Effector memory CD4-positive, alpha-beta T cell (primary cell): ENCODE data around the gene MISP.

Experiments used
- DNase-seq, 3 donors: peaks; one replicate each; pipeline ENCODE4 v3.0.0-alpha.2; 2020
- H3K27ac ChIP-seq: 2 replicates; pipeline ENCODE4 v1.7.0; 2013; ENCODE audit warnings: mild to moderate bottlenecking, low read length, moderate library complexity; ENCODE audit not compliant: insufficient read depth, poor library complexity, severe bottlenecking
- H3K27me3 ChIP-seq: replicated peaks from 2 replicates; pipeline ENCODE4 v1.7.0; 2013; ENCODE audit warnings: mild to moderate bottlenecking, low read length; ENCODE audit not compliant: insufficient read depth, control insufficient read depth, poor library complexity, severe bottlenecking
- H3K36me3 ChIP-seq: 2 replicates; pipeline ENCODE4 v1.7.0; 2013; ENCODE audit warnings: mild to moderate bottlenecking, low read length, moderate library complexity; ENCODE audit not compliant: control insufficient read depth, insufficient read depth
- H3K4me1 ChIP-seq: 2 replicates; pipeline ENCODE4 v1.7.0; 2013; ENCODE audit warnings: low read length, mild to moderate bottlenecking; ENCODE audit not compliant: control insufficient read depth, insufficient read depth, poor library complexity, severe bottlenecking
- H3K4me3 ChIP-seq: 2 replicates; pipeline ENCODE4 v1.7.0; 2013; ENCODE audit warnings: low read length, low read depth, mild to moderate bottlenecking; ENCODE audit not compliant: insufficient read depth, poor library complexity, severe bottlenecking
- H3K9me3 ChIP-seq: 2 replicates; pipeline ENCODE4 v1.7.0; 2013; ENCODE audit warnings: mild to moderate bottlenecking, low read length, moderate library complexity; ENCODE audit not compliant: control insufficient read depth

The MISP gene

DNA sequence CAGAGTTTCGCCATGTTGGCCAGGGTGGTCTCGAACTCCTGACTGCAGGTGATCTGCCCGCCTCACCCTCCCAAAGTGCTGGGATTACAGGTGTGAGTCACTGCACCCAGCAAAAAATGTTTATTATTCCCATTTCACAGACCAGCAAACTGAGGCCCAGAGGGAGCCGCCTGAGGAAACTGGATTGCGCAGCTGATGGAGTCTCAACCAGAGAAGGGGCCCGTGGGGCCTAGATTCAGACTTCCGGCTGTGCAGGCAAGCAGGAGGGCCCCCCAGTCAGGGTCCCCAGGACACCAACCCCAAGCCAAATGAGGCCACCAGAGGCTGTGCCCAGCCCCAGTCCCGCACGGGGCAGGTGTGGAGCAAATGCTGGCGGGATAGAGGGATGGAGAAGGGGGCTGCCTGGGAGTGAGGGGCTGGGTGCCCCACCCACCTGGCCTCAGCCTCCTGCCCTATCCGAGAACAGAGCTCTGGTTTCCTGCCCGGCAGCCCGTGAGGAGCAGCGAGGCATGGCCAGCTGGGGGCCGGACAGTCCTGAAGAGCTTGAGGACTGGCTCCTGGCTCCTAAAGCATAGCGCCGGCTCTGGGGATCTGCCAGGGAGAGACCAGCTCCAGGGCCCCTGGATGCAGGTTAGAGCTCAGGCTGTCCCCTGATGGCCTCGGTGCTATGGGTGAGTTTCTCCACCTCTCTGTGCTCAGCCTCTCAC is 22.0 kb downstream of the MISP start:
- no peaks in the 10 kb centered on the region for H3K9me3 ChIP-seq
- no peaks in the 10 kb centered on the region for H3K27me3 ChIP-seq
- no peak for DNase-seq
- H3K36me3 ChIP-seq = no peaks in the 10 kb centered on the region
- H3K27ac ChIP-seq = no peak overlapping the region
- H3K4me1 ChIP-seq = no peaks in the 10 kb centered on the region
- H3K4me3 ChIP-seq = no peak overlapping the region

DNA sequence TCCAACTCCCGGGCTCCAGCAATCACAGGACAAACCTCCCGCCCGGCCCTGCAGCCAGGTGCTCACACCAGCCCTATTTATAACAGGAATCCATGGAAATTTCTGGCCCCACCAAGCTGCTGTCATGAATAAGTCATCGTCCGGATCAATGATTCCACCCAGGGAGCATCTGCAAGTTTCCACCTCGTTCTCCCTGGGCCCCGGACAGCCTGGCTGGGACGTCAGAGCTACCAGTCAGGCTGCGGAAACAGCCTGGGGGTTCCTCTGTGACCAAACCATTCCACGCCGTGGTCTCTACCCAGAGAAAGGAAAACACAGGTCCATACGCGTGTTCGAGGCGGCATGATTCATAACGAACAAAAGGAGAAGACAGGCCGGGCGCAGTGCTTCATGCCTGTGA is 25.6 kb downstream of the MISP start:
- no peak overlapping the region for H3K4me3 ChIP-seq
- no peaks in the 10 kb centered on the region for H3K27me3 ChIP-seq
- no peaks in the 10 kb centered on the region for H3K9me3 ChIP-seq
- no peaks in the 10 kb centered on the region for H3K4me1 ChIP-seq
- DNase-seq = no peak
- H3K27ac ChIP-seq = no peak overlapping the region
- no peaks in the 10 kb centered on the region for H3K36me3 ChIP-seq

- Histone ChIP-seq H3K27ac (no peak overlapping the region), H3K4me1 (no peaks in the 10 kb centered on the region), H3K9me3 (no peaks in the 10 kb centered on the region), H3K27me3 (no peaks in the 10 kb centered on the region), H3K36me3 (no peaks in the 10 kb centered on the region), H3K4me3 (no peak overlapping the region)
- no peak for DNase-seq
These were observed 28.2 kb downstream of the MISP start for GRCh38 chr19:778910-779653.

- H3K9me3 ChIP-seq = no peaks in the 10 kb centered on the region
- no peak for DNase-seq
- no peaks in the 10 kb centered on the region for H3K4me1 ChIP-seq
- no peaks in the 10 kb centered on the region for H3K27me3 ChIP-seq
- no peaks in the 10 kb centered on the region for H3K36me3 ChIP-seq
- H3K4me3 ChIP-seq = no peak overlapping the region
- H3K27ac ChIP-seq = no peak overlapping the region
These were observed 30.0 kb downstream of the MISP start for GRCh38 chr19:780935-781334.

DNA sequence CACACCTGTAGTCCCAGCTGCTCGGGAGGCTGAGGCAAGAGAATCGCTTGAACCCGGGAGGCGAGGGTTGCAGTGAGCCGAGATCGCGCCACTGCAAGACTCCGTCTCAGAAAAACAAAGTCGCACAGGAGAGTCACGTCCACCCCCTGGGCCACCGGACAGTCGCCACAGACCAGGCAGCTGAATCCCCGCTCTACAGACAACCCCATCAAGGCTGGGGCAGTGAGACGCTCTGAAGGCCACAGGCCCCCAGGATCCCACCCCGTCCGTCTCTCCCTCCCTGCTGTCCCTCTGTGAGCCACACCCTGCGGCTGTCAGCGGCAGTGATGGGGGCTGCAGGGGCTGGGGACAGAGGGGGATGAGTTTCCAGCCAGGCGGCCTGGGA is 30.9 kb downstream of the MISP start:
- Histone ChIP-seq H3K27me3 (no peaks in the 10 kb centered on the region), H3K27ac (no peak overlapping the region), H3K4me1 (no peaks in the 10 kb centered on the region), H3K36me3 (no peaks in the 10 kb centered on the region), H3K9me3 (no peaks in the 10 kb centered on the region), H3K4me3 (no peak overlapping the region)
- DNase-seq = no peak

DNA sequence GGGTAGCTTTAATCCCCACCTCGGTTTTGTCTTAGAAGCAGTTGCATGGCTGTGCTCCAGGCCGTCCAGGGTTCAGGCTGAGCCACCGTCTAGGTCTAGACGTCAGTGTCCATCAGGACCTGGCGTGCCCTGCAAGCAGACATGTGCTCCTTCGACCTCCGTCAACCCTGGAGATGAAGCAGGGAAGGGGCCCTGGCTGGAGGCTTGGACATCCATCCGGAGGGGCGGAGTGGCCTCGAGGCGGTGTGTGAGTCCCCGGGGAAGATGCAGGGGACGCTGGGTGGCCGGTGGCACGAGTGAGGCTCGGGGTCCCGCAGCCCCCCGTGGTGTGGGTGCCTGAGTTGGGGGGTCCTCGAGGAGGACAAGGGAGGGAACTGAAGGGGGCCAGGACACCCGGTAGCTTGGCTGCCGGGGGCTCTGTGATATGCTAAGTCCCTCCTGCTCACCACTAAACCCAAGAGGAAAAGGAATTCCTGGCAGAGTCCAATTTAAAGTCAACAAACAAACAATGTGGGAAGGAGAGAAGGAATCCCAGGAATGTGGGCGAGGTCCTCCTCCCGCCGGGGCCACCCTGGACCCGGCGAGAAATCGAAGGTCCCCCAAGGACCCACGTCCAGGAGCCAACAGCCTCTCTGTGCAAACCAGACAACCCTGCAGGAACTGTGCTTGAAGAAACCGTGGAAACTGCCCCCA is 31.4 kb downstream of the MISP start:
- no peaks in the 10 kb centered on the region for H3K27me3 ChIP-seq
- no peak overlapping the region for H3K27ac ChIP-seq
- no peak overlapping the region for H3K4me3 ChIP-seq
- H3K36me3 ChIP-seq = no peaks in the 10 kb centered on the region
- no peak for DNase-seq
- H3K4me1 ChIP-seq = no peaks in the 10 kb centered on the region
- no peaks in the 10 kb centered on the region for H3K9me3 ChIP-seq

GRCh38 chr19:782878-783668 is 32.2 kb downstream of the MISP start:
- no peak overlapping the region for H3K27ac ChIP-seq
- no peaks in the 10 kb centered on the region for H3K9me3 ChIP-seq
- no peaks in the 10 kb centered on the region for H3K4me1 ChIP-seq
- H3K36me3 ChIP-seq = no peaks in the 10 kb centered on the region
- DNase-seq = no peak
- no peak overlapping the region for H3K4me3 ChIP-seq
- H3K27me3 ChIP-seq = no peaks in the 10 kb centered on the region

DNA sequence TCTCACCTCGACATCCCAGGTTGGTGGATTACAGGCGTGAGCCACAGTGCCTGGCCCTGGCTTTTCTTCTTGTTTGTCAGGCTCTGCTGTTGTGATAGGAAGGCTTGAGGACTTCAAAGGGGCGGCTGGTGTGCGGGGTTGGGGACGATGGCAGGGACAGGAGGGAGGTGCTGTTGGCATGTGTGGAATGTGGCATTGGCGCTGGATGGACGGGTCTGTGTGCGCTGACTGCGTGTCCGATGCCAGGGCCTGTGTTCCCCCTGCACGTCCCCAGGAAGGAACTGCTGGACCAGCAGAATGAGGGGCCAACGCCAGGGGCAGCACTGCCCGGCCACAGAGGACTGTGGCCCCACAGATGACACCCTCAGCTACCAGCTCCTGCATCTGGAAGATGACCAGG is 33.6 kb downstream of the MISP start:
- no peak overlapping the region for H3K4me3 ChIP-seq
- H3K36me3 ChIP-seq = no peaks in the 10 kb centered on the region
- H3K27ac ChIP-seq = no peak overlapping the region
- H3K4me1 ChIP-seq = no peaks in the 10 kb centered on the region
- H3K27me3 ChIP-seq = no peaks in the 10 kb centered on the region
- no peak for DNase-seq
- no peaks in the 10 kb centered on the region for H3K9me3 ChIP-seq

- Histone ChIP-seq H3K36me3 (no peaks in the 10 kb centered on the region), H3K27me3 (no peaks in the 10 kb centered on the region), H3K9me3 (no peaks in the 10 kb centered on the region), H3K27ac (no peak overlapping the region), H3K4me3 (no peak overlapping the region), H3K4me1 (no peaks in the 10 kb centered on the region)
- DNase-seq = no peak
These were observed 36.6 kb downstream of the MISP start for GRCh38 chr19:787536-787935.

GRCh38 chr19:788686-788982 is 37.7 kb downstream of the MISP start:
- H3K27me3 ChIP-seq = no peaks in the 10 kb centered on the region
- no peaks in the 10 kb centered on the region for H3K4me1 ChIP-seq
- no peak overlapping the region for H3K27ac ChIP-seq
- no peaks in the 10 kb centered on the region for H3K9me3 ChIP-seq
- no peaks in the 10 kb centered on the region for H3K36me3 ChIP-seq
- H3K4me3 ChIP-seq = no peak overlapping the region
- no peak for DNase-seq
